Aorta (tissue), 5 donors: ENCODE measurements around the gene WBP2. TPM values are rescaled to one million over a fixed set of nuclear protein-coding genes. Genes with fewer than 3 reads are reported as not detected.

Experiments
- ATAC-seq: fragments of 200-7000 bp; cut with Tn5 transposase; one replicate; pipeline ENCODE4 v1.9.1; 2022; ENCODE audit warnings: moderate library complexity; ENCODE audit not compliant: low FRiP score
- DNase-seq, 2 donors: peaks; one replicate each; pipeline ENCODE4 v3.0.0-alpha.2; 2020
- H3K27ac ChIP-seq, 2 donors: one replicate each; pipeline ENCODE4 v1.5.1; 2013; ENCODE audit warnings: low read length in 2 of 2, mild to moderate bottlenecking in 2 of 2, moderate library complexity in 2 of 2, control low read depth in 1 of 2, inconsistent platforms in 1 of 2, low read depth in 1 of 2
- H3K27me3 ChIP-seq, 2 donors: one replicate each; pipeline ENCODE4 v1.6.1; 2013; ENCODE audit warnings: control low read depth in 1 of 2, low read length in 1 of 2, mild to moderate bottlenecking in 1 of 2, moderate library complexity in 1 of 2; ENCODE audit not compliant: insufficient read depth in 2 of 2, control insufficient read depth in 1 of 2
- H3K36me3 ChIP-seq, 2 donors: one replicate each; pipeline ENCODE4 v1.6.1; 2013; ENCODE audit warnings: control low read depth in 1 of 2, low read length in 1 of 2, mild to moderate bottlenecking in 1 of 2; ENCODE audit not compliant: insufficient read depth in 2 of 2, control insufficient read depth in 1 of 2
- H3K4me1 ChIP-seq, 2 donors: one replicate each; pipeline ENCODE4 v1.6.1; 2013; ENCODE audit warnings: low read length in 2 of 2, control low read depth in 1 of 2, mild to moderate bottlenecking in 1 of 2, moderate library complexity in 1 of 2; ENCODE audit not compliant: insufficient read depth in 2 of 2, control insufficient read depth in 1 of 2
- H3K4me3 ChIP-seq, 2 donors: one replicate each; pipeline ENCODE4 v1.5.1; 2013; ENCODE audit warnings: low read length in 2 of 2, control low read depth in 1 of 2, mild to moderate bottlenecking in 1 of 2
- H3K9me3 ChIP-seq: one replicate; pipeline ENCODE4 v1.6.1; 2013; ENCODE audit warnings: mild to moderate bottlenecking, low read length; ENCODE audit not compliant: control insufficient read depth
- WGBS, 2 donors: extraction: QIAGEN DNeasy Blood & Tissue Kit; methylation state at CpG; one replicate each; pipeline ENCODE4 v1.1.7; 2013; 5-methylcytosine and 5-hydroxymethylcytosine counted together
- intact Hi-C, 2 donors: fragments of 100-400 bp; cut with DNase I; formaldehyde crosslinking; loops; one replicate each; pipeline versions ENCODE4 v1.14.2 to v1.15.0; 2022
- polyA plus RNA-seq, 2 donors: library from polyadenylated mRNA; stranded (reverse); fragments of 200-250 nt; gene quantifications; one replicate each; pipeline ENCODE4 v1.2.3, GENCODE V29; 2013
- total RNA-seq, 2 donors: library from RNA; stranded (reverse); fragmentation: NEBNext Ultra II Directional; extraction: Animal tissue kit (Norgen Biotek cat#: 25700); gene quantifications; one replicate each; pipeline ENCODE4 v1.2.1, GENCODE V29; 2021
- donor health status: healthy with polysubstance abuse.
- donor health status: Bipolar disorder and iron deficiency.
- donor health status: DM: no; HTN: no; CAD: no.
- donor health status: DM: no; HTN: no; CAD: no.
- donor health status: DM: yes; HTN: yes; CAD: no.

The WBP2 gene
- total and polyA plus RNA-seq, 4 donors = 54.6 to 123 (median 113) TPM

- Histone ChIP-seq H3K27me3 (no peaks in the 10 kb centered on the region), H3K4me1 (no peaks in the 10 kb centered on the region), H3K4me3 (peak overlapping the region in 1 of 2 donors; percentile 69), H3K36me3 (peaks cover 0 to 3% of the 10 kb centered on the region in 2 donors), H3K9me3 (no peaks in the 10 kb centered on the region), H3K27ac (peak overlapping the region; percentile 6 to 35)
- ATAC-seq = no peak
- intact Hi-C loops = no loop called here
- 39 to 41% methylated on average over 30 to 37 of the region's 37 CpGs for WGBS, 2 donors
- peak in 1 of 2 donors; percentile 48 for DNase-seq
Measured at GRCh38 chr17:75897160-75898019, 42.3 kb upstream of the WBP2 start.

DNA sequence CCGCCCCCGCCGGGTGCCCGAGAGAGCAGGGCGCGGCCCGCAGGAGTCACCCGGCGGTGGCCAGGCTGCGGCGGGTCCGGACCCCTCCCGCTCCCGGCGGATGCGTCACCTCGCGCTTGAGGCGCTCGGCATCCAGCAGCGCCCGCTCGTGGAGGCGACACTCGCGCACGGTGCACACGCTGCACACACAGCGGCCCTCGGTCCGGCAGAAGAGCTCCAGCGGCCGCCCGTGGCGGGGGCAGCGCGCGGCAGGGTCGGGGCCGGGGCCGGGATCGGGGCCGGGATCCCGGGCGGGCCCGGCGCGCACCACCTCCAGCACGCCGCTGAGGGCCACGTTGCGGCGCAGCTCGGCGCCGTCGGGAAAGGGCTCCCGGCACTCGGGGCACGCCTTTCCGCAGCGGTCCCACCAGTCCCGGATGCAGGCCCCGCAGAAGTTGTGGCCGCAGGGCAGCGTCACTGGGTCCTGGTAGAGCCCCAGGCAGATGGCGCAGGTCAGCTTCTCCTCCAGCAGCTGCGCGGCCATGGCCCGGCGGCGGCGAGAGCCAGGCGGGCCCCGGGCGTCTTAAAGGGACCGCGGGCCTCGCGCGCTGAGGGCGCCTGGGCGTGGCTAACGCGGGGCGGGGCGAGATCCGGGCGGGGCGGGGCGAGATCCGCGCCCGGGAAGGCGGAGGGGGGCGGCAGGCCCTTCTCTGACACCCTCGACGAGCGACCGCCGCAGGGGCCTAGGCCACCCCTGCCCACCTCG is 41.5 kb upstream of the WBP2 start, which contains the start of gene TRIM65:
TRIM65 (minus strand) TSS at position 537 of the 745 bp plus-strand sequence; CDS start at position 523, 14 bp downstream.
- peak within 1 kb of the TSS; percentile 6 to 82 for H3K27ac ChIP-seq
- peak within 1 kb of the TSS; percentile 69 to 84 for H3K4me3 ChIP-seq
- intact Hi-C loops = loop anchor here in 1 of 2 donors (1.0 kb wide), 1 partner anchor 41 kb away; the partner anchor contains the start of gene WBP2
- no peaks in the 10 kb centered on the region for H3K27me3 ChIP-seq
- DNase-seq = peak; percentile 92 to 97
- H3K36me3 ChIP-seq = peaks cover 0 to 2% of the 10 kb centered on the region in 2 donors
- H3K4me1 ChIP-seq = no peaks in the 10 kb centered on the region
- H3K9me3 ChIP-seq = no peaks in the 10 kb centered on the region
- peak; percentile 88 for ATAC-seq
- WGBS, 2 donors = 0% methylated on average over 55 to 102 of the region's 102 CpGs

GRCh38 chr17:75895370-75896155 is 40.4 kb upstream of the WBP2 start:
- 32 to 35% methylated on average over 28 of the region's 28 CpGs for WGBS, 2 donors
- H3K4me1 ChIP-seq = no peaks in the 10 kb centered on the region
- H3K4me3 ChIP-seq = no peak overlapping the region
- H3K27me3 ChIP-seq = no peaks in the 10 kb centered on the region
- ATAC-seq (no peak), DNase-seq (no peak)
- H3K9me3 ChIP-seq = no peaks in the 10 kb centered on the region
- H3K27ac ChIP-seq = no peak overlapping the region
- H3K36me3 ChIP-seq = peaks cover 0 to 1% of the 10 kb centered on the region in 2 donors
- intact Hi-C loops = loop anchor here in 1 of 2 donors (1.0 kb wide), 1 partner anchor 40 kb away; the partner anchor contains the start of gene WBP2

DNA sequence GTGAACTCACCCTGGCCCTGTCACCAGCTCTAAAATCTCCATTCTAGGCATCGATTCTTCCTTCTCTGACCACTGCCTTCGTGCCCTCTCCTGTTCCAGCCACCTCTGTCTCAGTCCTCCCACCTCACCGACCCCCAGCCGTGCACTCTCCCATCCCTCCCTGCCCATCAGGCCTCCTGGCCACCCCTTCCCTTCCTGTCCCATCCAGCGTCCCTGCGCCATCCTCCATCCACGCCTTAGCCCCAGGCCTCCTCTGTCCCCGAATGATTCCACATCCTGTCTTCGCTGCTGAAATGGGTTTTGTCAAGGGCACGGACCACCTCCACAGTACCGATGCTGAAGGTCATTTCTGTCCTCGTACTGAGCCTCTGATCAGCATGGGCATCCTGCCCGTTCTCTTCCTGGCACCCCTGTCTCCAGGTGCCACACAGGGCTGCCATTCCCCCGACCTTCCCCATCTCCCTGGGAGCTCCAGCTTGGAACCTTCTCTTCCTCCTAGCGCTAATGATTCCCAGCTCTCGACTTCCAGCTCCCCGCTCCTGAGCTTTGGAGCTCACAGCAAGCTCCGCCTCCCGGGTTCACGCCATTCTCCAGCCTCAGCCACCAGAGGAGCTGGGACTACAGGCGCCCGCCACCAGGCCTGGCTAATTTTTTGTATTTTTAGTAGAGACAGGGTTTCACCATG is 39.1 kb upstream of the WBP2 start:
- DNase-seq = no peak
- no peaks in the 10 kb centered on the region for H3K4me1 ChIP-seq
- 74 to 82% methylated on average over 22 of the region's 22 CpGs for WGBS, 2 donors
- H3K27ac ChIP-seq = no peak overlapping the region
- H3K36me3 ChIP-seq = peaks cover 0 to 1% of the 10 kb centered on the region in 2 donors
- no peak overlapping the region for H3K4me3 ChIP-seq
- intact Hi-C loops = loop anchor here in 1 of 2 donors (5.0 kb wide), 1 partner anchor 47 kb away; no protein-coding TSS in a partner anchor
- H3K9me3 ChIP-seq = no peaks in the 10 kb centered on the region
- no peaks in the 10 kb centered on the region for H3K27me3 ChIP-seq
- ATAC-seq = no peak

- no peaks in the 10 kb centered on the region for H3K27me3 ChIP-seq
- no peak overlapping the region for H3K4me3 ChIP-seq
- 87 to 91% methylated on average over 18 of the region's 18 CpGs for WGBS, 2 donors
- ATAC-seq (no peak), DNase-seq (no peak)
- no peaks in the 10 kb centered on the region for H3K4me1 ChIP-seq
- H3K27ac ChIP-seq = no peak overlapping the region
- peaks cover 0 to 1% of the 10 kb centered on the region in 2 donors for H3K36me3 ChIP-seq
- H3K9me3 ChIP-seq = no peaks in the 10 kb centered on the region
- intact Hi-C loops = loop anchor here in 1 of 2 donors (5.0 kb wide), 1 partner anchor 46 kb away; no protein-coding TSS in a partner anchor
Measured at GRCh38 chr17:75893305-75894048, 38.3 kb upstream of the WBP2 start.

DNA sequence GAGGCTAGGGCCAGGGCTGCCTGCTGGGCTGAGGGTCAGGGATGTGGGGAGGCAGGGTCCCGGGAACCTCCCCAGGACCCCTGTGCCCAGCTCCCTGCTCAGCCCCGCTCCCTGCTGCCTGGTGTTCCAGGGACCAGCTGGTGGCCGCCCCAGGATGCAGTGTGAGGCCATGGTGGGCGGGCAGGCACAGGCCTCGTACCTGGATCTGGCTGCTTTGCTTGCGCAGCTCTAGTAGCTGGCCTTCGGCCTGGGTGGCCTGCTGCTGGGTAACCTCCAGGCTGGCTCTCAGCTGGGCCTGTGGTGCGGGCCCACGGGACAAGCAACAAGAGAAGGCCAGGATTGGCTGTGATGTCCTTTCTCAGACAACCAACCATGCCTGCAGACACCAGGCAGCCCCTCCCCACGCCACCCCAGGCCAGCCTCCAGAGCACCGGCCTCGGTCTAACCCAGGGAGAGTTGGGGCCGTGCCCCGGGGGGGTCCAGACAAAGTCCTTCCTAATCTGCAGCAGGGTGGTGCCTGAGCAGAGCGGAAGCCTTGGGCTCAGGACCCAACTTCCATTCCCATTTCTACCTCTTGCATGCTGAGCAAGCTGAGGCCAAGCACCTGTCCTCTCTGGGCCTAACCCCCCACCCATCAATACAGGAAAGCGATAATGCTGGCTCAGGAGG is 37.6 kb upstream of the WBP2 start:
- no peaks in the 10 kb centered on the region for H3K4me1 ChIP-seq
- ATAC-seq = no peak
- H3K27ac ChIP-seq = no peak overlapping the region

More for the DNA sequence above, 37.6 kb upstream of the WBP2 start:
- no peaks in the 10 kb centered on the region for H3K27me3 ChIP-seq
- peak in 1 of 2 donors; percentile 40 for DNase-seq
- intact Hi-C loops = loop anchor here in 1 of 2 donors (5.0 kb wide), 1 partner anchor 45 kb away; no protein-coding TSS in a partner anchor
- H3K9me3 ChIP-seq = no peaks in the 10 kb centered on the region
- 80% methylated on average over 15 to 16 of the region's 16 CpGs for WGBS, 2 donors
- peaks cover 0 to 1% of the 10 kb centered on the region in 2 donors for H3K36me3 ChIP-seq
- no peak overlapping the region for H3K4me3 ChIP-seq
